Hepatocyte (in vitro differentiated cells): ENCODE results near the gene GTPBP4. TPM values are rescaled to one million over a fixed set of nuclear protein-coding genes. Genes with fewer than 3 reads are reported as not detected.

Experiments
- DNase-seq: peaks from one replicate; pipeline ENCODE4 v3.0.0-alpha.2; 2016; ENCODE audit warnings: low spot score
- H2AFZ ChIP-seq: fragments of 200-600 bp; sonication (generic); 2 replicates; pipeline ENCODE4 v1.6.0; 2016; ENCODE audit warnings: antibody characterized with exemption, mild to moderate bottlenecking
- H3K27ac ChIP-seq: fragments of 200-600 bp; sonication (generic); 2 replicates; pipeline ENCODE4 v1.5.1; 2016; ENCODE audit warnings: mild to moderate bottlenecking
- H3K27me3 ChIP-seq: fragments of 200-600 bp; sonication (generic); 2 replicates; pipeline ENCODE4 v1.6.1; 2016
- H3K36me3 ChIP-seq: fragments of 200-600 bp; sonication (generic); replicated peaks from 2 replicates; pipeline ENCODE4 v1.5.1; 2016; ENCODE audit warnings: low read depth; ENCODE audit not compliant: insufficient read depth
- H3K4me1 ChIP-seq: fragments of 200-600 bp; sonication (generic); 2 replicates; pipeline ENCODE4 v1.5.1; 2016; ENCODE audit warnings: mild to moderate bottlenecking, moderate library complexity; ENCODE audit not compliant: insufficient read depth
- H3K4me2 ChIP-seq: fragments of 200-600 bp; sonication (generic); 2 replicates; pipeline ENCODE4 v1.6.0; 2016
- H3K4me3 ChIP-seq: fragments of 200-600 bp; sonication (generic); 2 replicates; pipeline ENCODE4 v1.5.1; 2016; ENCODE audit warnings: mild to moderate bottlenecking
- H3K79me2 ChIP-seq: fragments of 200-600 bp; sonication (generic); 2 replicates; pipeline ENCODE4 v1.6.0; 2017; ENCODE audit warnings: mild to moderate bottlenecking
- H3K9me2 ChIP-seq: fragments of 200-600 bp; sonication (generic); replicated peaks from 2 replicates; pipeline ENCODE4 v1.6.0; 2017; ENCODE audit warnings: mild to moderate bottlenecking; ENCODE audit not compliant: insufficient read depth
- H3K9me3 ChIP-seq: fragments of 200-600 bp; sonication (generic); 2 replicates; pipeline ENCODE4 v1.5.1; 2016; ENCODE audit warnings: low read depth, mild to moderate bottlenecking
- H4K20me1 ChIP-seq: fragments of 200-600 bp; sonication (generic); 2 replicates; pipeline ENCODE4 v1.6.0; 2016; ENCODE audit warnings: mild to moderate bottlenecking; ENCODE audit not compliant: insufficient read depth, poor library complexity, severe bottlenecking
- CTCF ChIP-seq: fragments of 200-600 bp; sonication (generic); IDR thresholded peaks from 2 replicates; pipeline ENCODE4 v1.5.1; 2016; ENCODE audit warnings: antibody characterized with exemption, mild to moderate bottlenecking; ENCODE audit not compliant: poor library complexity
- EZH2 ChIP-seq: fragments of 200-600 bp; sonication (generic); IDR thresholded peaks from 2 replicates; pipeline ENCODE4 v1.6.1; 2016; ENCODE audit warnings: antibody characterized with exemption, mild to moderate bottlenecking, borderline replicate concordance
- EZH2phosphoT487 ChIP-seq: fragments of 200-600 bp; sonication (generic); IDR thresholded peaks from one replicate; pipeline ENCODE4 v1.6.1; 2018; ENCODE audit warnings: antibody characterized with exemption, mild to moderate bottlenecking, low read depth, moderate library complexity; ENCODE audit not compliant: unreplicated experiment, severe bottlenecking
- WGBS: methylation state at CpG from one replicate; pipeline ENCODE4 v1.1.6; 2016; ENCODE audit warnings: low lambda C conversion rate; ENCODE audit errors: missing lambda C conversion rate; 5-methylcytosine and 5-hydroxymethylcytosine counted together
- polyA plus RNA-seq: library from polyadenylated mRNA; unstranded; fragments of >200 nt; fragmentation: Nextera tagmentation; extraction: Ambion mirVana; gene quantifications from 2 replicates; pipeline ENCODE4 v1.2.1, GENCODE V29; 2016
- total RNA-seq: library from RNA; depleted of rRNA; stranded (reverse); fragments of >200 nt; gene quantifications from 2 replicates; pipeline ENCODE4 v1.2.3, GENCODE V29; 2014

Gene GTPBP4
- total and polyA plus RNA-seq, 2 experiments from 2014 or later: 34.2 to 55.5 TPM

DNA sequence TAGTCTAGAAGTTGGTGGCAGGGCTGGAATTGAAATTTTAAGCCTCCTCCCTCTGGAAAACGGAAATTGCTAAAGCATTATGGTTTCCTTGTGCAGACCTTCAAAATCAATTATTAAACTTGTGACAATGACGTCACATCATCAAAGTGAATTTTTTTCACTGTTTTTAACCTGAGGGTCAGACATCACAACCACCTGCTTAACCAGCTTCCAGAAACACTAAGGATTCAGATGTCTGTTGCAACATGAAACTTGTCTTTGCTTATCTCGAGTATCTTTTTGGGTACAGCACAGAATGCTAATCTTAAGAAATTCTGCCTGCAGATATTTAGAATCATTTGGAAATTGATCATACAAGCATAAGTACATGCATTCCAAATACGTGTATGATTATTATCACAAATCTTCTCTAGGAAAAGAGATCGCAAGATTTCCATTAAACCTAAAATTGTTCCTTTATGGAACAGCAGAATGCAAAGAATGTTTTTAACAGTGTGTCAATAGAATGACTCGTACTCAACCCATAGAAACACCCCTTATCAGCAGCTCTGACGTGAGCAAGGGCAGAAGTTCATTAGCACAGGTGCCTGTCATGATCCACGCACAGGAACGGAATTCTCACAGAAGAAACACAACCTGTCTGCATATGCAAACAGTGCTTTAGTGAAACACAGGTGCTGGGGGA is 4.1 kb upstream of the GTPBP4 start:
- Histone ChIP-seq H3K4me3 (no peak overlapping the region), H3K4me2 (peak overlapping the region; percentile 43), H3K36me3 (no peaks in the 10 kb centered on the region), H2AFZ (no peak overlapping the region), H3K27ac (peak overlapping the region; percentile 98), H3K9me2 (no peaks in the 10 kb centered on the region), H3K79me2 (peaks cover 26% of the 10 kb centered on the region), H3K27me3 (no peaks in the 10 kb centered on the region), H3K4me1 (peaks cover 36% of the 10 kb centered on the region), H3K9me3 (no peaks in the 10 kb centered on the region), H4K20me1 (no peaks in the 10 kb centered on the region)
- no peak for TF ChIP-seq EZH2
- TF ChIP-seq CTCF: no peak
- no peak for TF ChIP-seq EZH2phosphoT487
- DNase-seq: peak; percentile 82
- 49% methylated on average over 9 of the region's 9 CpGs for WGBS

DNA sequence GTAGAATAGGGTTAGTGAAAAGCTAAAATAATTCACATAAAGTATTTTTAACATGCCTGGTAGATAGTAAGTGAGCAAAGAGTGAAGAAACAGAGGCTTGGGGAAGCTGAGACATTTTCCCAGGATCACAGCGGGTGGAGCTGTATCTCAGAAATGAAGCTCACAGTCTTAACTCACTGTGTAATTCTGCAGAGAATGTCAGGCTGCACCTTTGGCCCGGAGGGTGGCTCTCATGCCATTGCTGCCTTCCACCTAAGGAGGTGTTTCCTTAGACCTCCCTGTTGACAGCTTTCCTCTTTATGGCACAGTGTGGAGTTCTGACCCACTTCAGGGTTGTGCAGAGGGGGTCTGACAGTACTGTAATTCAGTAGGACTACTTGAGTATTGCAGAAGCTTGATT is 2.9 kb upstream of the GTPBP4 start:
- no peak for DNase-seq
- WGBS: 85% methylated on average over 2 of the region's 2 CpGs
- H3K4me1 ChIP-seq: peaks cover 46% of the 10 kb centered on the region
- no peaks in the 10 kb centered on the region for H3K36me3 ChIP-seq
- no peaks in the 10 kb centered on the region for H3K9me3 ChIP-seq
- H3K79me2 ChIP-seq: peaks cover 38% of the 10 kb centered on the region
- TF ChIP-seq CTCF: no peak
- TF ChIP-seq EZH2phosphoT487: no peak
- no peak for TF ChIP-seq EZH2
- no peak overlapping the region for H3K4me3 ChIP-seq
- peak overlapping the region; percentile 33 for H3K4me2 ChIP-seq
- no peak overlapping the region for H2AFZ ChIP-seq
- H4K20me1 ChIP-seq: peaks cover 6% of the 10 kb centered on the region
- no peaks in the 10 kb centered on the region for H3K9me2 ChIP-seq
- H3K27me3 ChIP-seq: no peaks in the 10 kb centered on the region
- peak overlapping the region; percentile 98 for H3K27ac ChIP-seq

- H3K36me3 ChIP-seq: no peaks in the 10 kb centered on the region
- H3K27me3 ChIP-seq: no peaks in the 10 kb centered on the region
- peaks cover 10% of the 10 kb centered on the region for H4K20me1 ChIP-seq
- H3K9me2 ChIP-seq: no peaks in the 10 kb centered on the region
- H3K27ac ChIP-seq: peak overlapping the region; percentile 98
- H3K4me3 ChIP-seq: no peak overlapping the region
- peak; percentile 58 for DNase-seq
- TF ChIP-seq EZH2phosphoT487: no peak
- no peak for TF ChIP-seq EZH2
- TF ChIP-seq CTCF: no peak
- H2AFZ ChIP-seq: no peak overlapping the region
- peaks cover 48% of the 10 kb centered on the region for H3K79me2 ChIP-seq
- peak overlapping the region; percentile 93 for H3K4me2 ChIP-seq
- no peaks in the 10 kb centered on the region for H3K9me3 ChIP-seq
- WGBS: 86% methylated on average over 7 of the region's 7 CpGs
- peaks cover 46% of the 10 kb centered on the region for H3K4me1 ChIP-seq
These were observed 2.0 kb upstream of the GTPBP4 start for GRCh38 chr10:986137-986825.
